SU-DHL-6 (cell line): Measurements from ENCODE around the gene FBXL13.
"Not testable (repeated sequence)": the region's sequence is repeated elsewhere in the genome, so short reads cannot be mapped to it uniquely, and the experiment has no call there.

Experiments
- H2AFZ ChIP-seq: fragments of 200-600 bp; sonication (generic); 2 replicates; pipeline ENCODE4 v1.6.1; 2014; ENCODE audit warnings: low read depth, mild to moderate bottlenecking, moderate library complexity, mixed read lengths, antibody characterized with exemption, low read length; ENCODE audit not compliant: severe bottlenecking
- H3F3A ChIP-seq: fragments of 200-600 bp; shearing (Covaris generic); 2 replicates; pipeline ENCODE4 v1.6.0; 2016; ENCODE audit warnings: antibody characterized with exemption, mild to moderate bottlenecking; ENCODE audit not compliant: insufficient read depth
- H3K27ac ChIP-seq: fragments of 200-600 bp; sonication (generic); 2 replicates; pipeline ENCODE4 v1.5.1; 2016; ENCODE audit warnings: low read depth, mild to moderate bottlenecking, low read length, moderate library complexity, mixed read lengths
- H3K27me3 ChIP-seq: fragments of 200-600 bp; sonication (generic), shearing (Covaris generic); 2 replicates; pipeline ENCODE4 v1.6.0; 2014; ENCODE audit warnings: mild to moderate bottlenecking, low read length
- H3K36me3 ChIP-seq: fragments of 200-600 bp; sonication (generic); 2 replicates; pipeline ENCODE4 v1.6.1; 2014; ENCODE audit warnings: mild to moderate bottlenecking, low read length, mixed read lengths
- H3K4me2 ChIP-seq: fragments of 300-600, 200-600 bp; shearing (Covaris generic), sonication (generic); 2 replicates; pipeline ENCODE4 v1.6.0; 2014; ENCODE audit warnings: low read length, low read depth, mild to moderate bottlenecking; ENCODE audit not compliant: poor library complexity, severe bottlenecking
- H3K4me3 ChIP-seq: fragments of 200-600 bp; sonication (generic); 2 replicates; pipeline ENCODE4 v1.5.1; 2014; ENCODE audit warnings: antibody characterized with exemption, low read length, mild to moderate bottlenecking, mixed read lengths; ENCODE audit not compliant: insufficient read depth, poor library complexity, severe bottlenecking
- H3K79me2 ChIP-seq: fragments of 200-600 bp; sonication (generic); 2 replicates; pipeline ENCODE4 v1.6.1; 2014; ENCODE audit warnings: mild to moderate bottlenecking, low read length, moderate library complexity; ENCODE audit not compliant: insufficient read depth
- H3K9ac ChIP-seq: fragments of 200-600 bp; sonication (generic); 2 replicates; pipeline ENCODE4 v1.7.0; 2014; ENCODE audit warnings: mild to moderate bottlenecking, low read length
- H3K9me2 ChIP-seq: fragments of 200-600 bp; sonication (generic); replicated peaks from 2 replicates; pipeline ENCODE4 v1.6.1; 2014; ENCODE audit warnings: low read length; ENCODE audit not compliant: insufficient read depth
- H3K9me3 ChIP-seq: fragments of 200-600 bp; sonication (generic); 2 replicates; pipeline ENCODE4 v1.6.1; 2014; ENCODE audit warnings: low read length, mixed read lengths; ENCODE audit not compliant: insufficient read depth
- H4K20me1 ChIP-seq: fragments of 200-600 bp; sonication (generic); 2 replicates; pipeline ENCODE4 v1.6.1; 2014; ENCODE audit warnings: low read depth, mild to moderate bottlenecking, antibody characterized with exemption, low read length, moderate library complexity, mixed read lengths
- CTCF ChIP-seq: fragments of 200-600 bp; sonication (generic); IDR thresholded peaks from one replicate; pipeline ENCODE4 v1.5.1; 2017; ENCODE audit warnings: antibody characterized with exemption, mild to moderate bottlenecking, low read length, moderate library complexity; ENCODE audit not compliant: insufficient read depth, poor library complexity, severe bottlenecking
- EZH2phosphoT487 ChIP-seq: fragments of 200-600 bp; sonication (generic), shearing (Covaris generic); conservative IDR thresholded peaks from 2 replicates; pipeline ENCODE4 v1.6.1; 2018; ENCODE audit warnings: mild to moderate bottlenecking, antibody characterized with exemption, low read length, moderate library complexity, mixed read lengths

Gene FBXL13

DNA sequence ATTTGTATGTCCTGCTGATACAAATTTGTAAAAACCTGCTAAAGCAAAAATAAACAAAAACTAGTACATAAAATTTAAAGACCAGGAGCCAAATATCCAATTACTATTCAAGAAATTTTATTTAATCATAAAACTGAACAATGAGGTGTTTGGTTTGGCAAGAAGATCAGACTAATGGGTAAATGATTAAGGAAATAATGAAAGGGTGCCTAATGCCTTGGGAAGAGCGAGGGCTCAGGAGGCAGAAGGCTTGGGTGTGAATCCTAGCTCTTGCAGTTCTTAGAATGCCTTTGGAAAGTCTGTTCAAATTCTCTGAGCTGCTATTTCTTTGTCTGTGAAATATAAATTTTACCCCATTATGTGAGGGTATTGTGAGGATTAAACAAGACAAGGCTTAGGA is 41.9 kb upstream of the FBXL13 start:
- no peak overlapping the region for H3K4me3 ChIP-seq
- TF ChIP-seq EZH2phosphoT487 (no peak), CTCF (no peak)
- H2AFZ ChIP-seq = no peak overlapping the region
- H3F3A ChIP-seq = no peaks in the 10 kb centered on the region
- H4K20me1 ChIP-seq = no peaks in the 10 kb centered on the region
- no peaks in the 10 kb centered on the region for H3K79me2 ChIP-seq
- peaks cover 3% of the 10 kb centered on the region; the same call in 1 of the 2 replicates for H3K36me3 ChIP-seq
- no peaks in the 10 kb centered on the region for H3K9me2 ChIP-seq
- H3K9me3 ChIP-seq = no peaks in the 10 kb centered on the region
- H3K4me2 ChIP-seq = no peak overlapping the region
- H3K27me3 ChIP-seq = no peaks in the 10 kb centered on the region
- H3K27ac ChIP-seq = no peak overlapping the region
- H3K9ac ChIP-seq = no peak overlapping the region

- Histone ChIP-seq H3K9ac (no peak overlapping the region), H3K79me2 (no peaks in the 10 kb centered on the region), H3K9me2 (no peaks in the 10 kb centered on the region), H2AFZ (no peak overlapping the region), H3K4me2 (no peak overlapping the region), H3K27me3 (no peaks in the 10 kb centered on the region), H3F3A (no peaks in the 10 kb centered on the region), H3K27ac (no peak overlapping the region), H3K36me3 (peaks cover 3% of the 10 kb centered on the region; the same call in 1 of the 2 replicates), H3K4me3 (no peak overlapping the region), H3K9me3 (no peaks in the 10 kb centered on the region), H4K20me1 (no peaks in the 10 kb centered on the region)
- TF ChIP-seq EZH2phosphoT487 (no peak), CTCF (no peak)
Measured at GRCh38 chr7:103115771-103116170, 41.2 kb upstream of the FBXL13 start.

DNA sequence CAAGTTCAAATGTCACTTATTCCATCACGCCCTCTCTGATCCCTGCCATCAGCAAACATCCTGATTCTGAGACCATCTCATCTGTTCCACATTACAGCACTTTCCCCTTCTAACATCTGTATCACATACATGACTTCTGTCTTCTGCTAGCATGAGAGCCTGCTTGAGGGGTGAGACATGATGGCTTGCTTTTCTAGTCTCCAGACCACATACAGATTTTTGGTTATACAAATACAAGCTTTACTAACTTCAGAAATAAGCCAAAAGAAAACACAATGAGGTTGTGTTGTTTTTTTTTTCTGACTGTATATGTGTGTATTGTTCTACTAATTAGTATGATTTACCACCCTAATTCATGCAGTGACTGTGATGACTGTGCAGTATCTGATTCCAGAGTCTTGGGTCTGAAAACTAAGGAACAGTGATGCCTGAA is 40.0 kb upstream of the FBXL13 start:
- Histone ChIP-seq H3K9ac (no peak overlapping the region), H3K9me2 (no peaks in the 10 kb centered on the region), H3F3A (no peaks in the 10 kb centered on the region), H3K27me3 (no peaks in the 10 kb centered on the region), H3K36me3 (peaks cover 3% of the 10 kb centered on the region; the same call in 1 of the 2 replicates), H4K20me1 (no peaks in the 10 kb centered on the region), H3K4me2 (no peak overlapping the region), H2AFZ (no peak overlapping the region), H3K4me3 (no peak overlapping the region), H3K79me2 (no peaks in the 10 kb centered on the region), H3K27ac (no peak overlapping the region), H3K9me3 (no peaks in the 10 kb centered on the region)
- TF ChIP-seq CTCF (no peak), EZH2phosphoT487 (no peak)

GRCh38 chr7:103113164-103113563 is 38.6 kb upstream of the FBXL13 start:
- H3K9me3 ChIP-seq = no peaks in the 10 kb centered on the region
- no peaks in the 10 kb centered on the region for H3K9me2 ChIP-seq
- no peak overlapping the region for H3K4me2 ChIP-seq
- no peaks in the 10 kb centered on the region for H3K79me2 ChIP-seq
- no peaks in the 10 kb centered on the region for H3F3A ChIP-seq
- TF ChIP-seq CTCF (no peak), EZH2phosphoT487 (no peak)
- H3K27me3 ChIP-seq = no peaks in the 10 kb centered on the region
- peaks cover 3% of the 10 kb centered on the region; the same call in 1 of the 2 replicates for H3K36me3 ChIP-seq
- H4K20me1 ChIP-seq = no peaks in the 10 kb centered on the region
- no peak overlapping the region for H2AFZ ChIP-seq
- H3K4me3 ChIP-seq = no peak overlapping the region
- H3K9ac ChIP-seq = no peak overlapping the region
- H3K27ac ChIP-seq = no peak overlapping the region

- H3K9me3 ChIP-seq, H3K4me2 ChIP-seq, H3K9me2 ChIP-seq, H3K79me2 ChIP-seq, H4K20me1 ChIP-seq, H2AFZ ChIP-seq, H3K9ac ChIP-seq, H3K27me3 ChIP-seq, H3K4me3 ChIP-seq, H3F3A ChIP-seq, H3K27ac ChIP-seq: not testable (repeated sequence)
- H3K36me3 ChIP-seq = peaks cover 11% of the 10 kb centered on the region; the same call in 1 of the 2 replicates
Measured at GRCh38 chr7:103106703-103107070, 32.1 kb upstream of the FBXL13 start.
